Measurements from ENCODE around the gene PDZRN4.
"Not testable (repeated sequence)": the region's sequence is repeated elsewhere in the genome, so short reads cannot be mapped to it uniquely, and the experiment has no call there.

PDZRN4 gene

DNA sequence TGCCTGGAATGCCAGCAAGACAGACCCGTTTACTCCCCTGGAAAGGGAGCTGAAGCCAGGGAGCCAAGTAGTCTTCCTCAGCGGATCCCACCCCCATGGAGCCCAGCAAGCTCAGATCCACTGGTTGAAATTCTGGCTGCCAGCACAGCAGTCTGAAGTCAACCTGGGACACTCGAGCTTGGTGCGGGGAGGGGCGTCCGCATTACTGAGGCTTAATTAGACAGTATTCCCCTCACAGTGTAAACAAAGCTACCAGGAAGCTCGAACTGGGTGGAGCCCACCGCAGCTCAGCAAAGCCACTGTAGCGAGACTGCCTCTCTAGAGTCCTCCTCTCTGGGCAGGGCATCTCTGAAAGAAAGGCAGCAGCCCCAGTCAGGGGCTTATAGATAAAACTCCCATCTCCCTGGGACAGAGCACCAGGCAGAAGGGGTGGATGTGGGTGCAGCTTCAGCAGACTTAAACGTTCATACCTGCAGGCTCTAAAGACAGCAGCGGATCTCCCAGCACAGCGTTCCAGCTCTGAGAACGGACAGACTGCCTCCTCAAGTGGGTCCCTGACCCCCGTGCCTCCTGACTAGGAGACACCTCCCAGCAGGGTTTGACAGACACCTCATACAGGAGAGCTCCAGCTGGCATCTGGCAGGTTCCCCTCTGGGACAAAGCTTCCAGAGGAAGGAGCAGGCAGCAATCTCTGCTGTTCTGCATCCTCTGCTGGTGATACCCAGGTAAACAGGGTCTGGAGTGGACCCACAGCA lies 92.4 kb downstream of the PDZRN4 start:
- H3K9me3 ChIP-seq (ENCODE audit: control insufficient read depth in 2 of 2, low read length in 2 of 2); H3K27me3 ChIP-seq (ENCODE audit: control insufficient read depth in 1 of 2, insufficient read depth in 2 of 2, low read length in 2 of 2); H3K36me3 ChIP-seq (ENCODE audit: control insufficient read depth in 2 of 2, insufficient read depth in 2 of 2, low read length in 2 of 2); H3K27ac ChIP-seq (ENCODE audit: low read length); H3K4me1 ChIP-seq (ENCODE audit: control insufficient read depth, insufficient read depth, low read length); H3K9ac ChIP-seq (ENCODE audit: low read length in 2 of 2); H3K4me3 ChIP-seq (ENCODE audit: low read length in 2 of 2): not testable (repeated sequence)

- not testable (repeated sequence) for H3K4me1 ChIP-seq (ENCODE audit: control insufficient read depth, insufficient read depth, low read length); H3K36me3 ChIP-seq (ENCODE audit: control insufficient read depth in 2 of 2, insufficient read depth in 2 of 2, low read length in 2 of 2); H3K27ac ChIP-seq (ENCODE audit: low read length); H3K4me3 ChIP-seq (ENCODE audit: low read length in 2 of 2); H3K27me3 ChIP-seq (ENCODE audit: control insufficient read depth in 1 of 2, insufficient read depth in 2 of 2, low read length in 2 of 2); H3K9ac ChIP-seq (ENCODE audit: low read length in 2 of 2); H3K9me3 ChIP-seq (ENCODE audit: control insufficient read depth in 2 of 2, low read length in 2 of 2)
Measured at GRCh38 chr12:41285470-41285869, 97.3 kb downstream of the PDZRN4 start.

DNA sequence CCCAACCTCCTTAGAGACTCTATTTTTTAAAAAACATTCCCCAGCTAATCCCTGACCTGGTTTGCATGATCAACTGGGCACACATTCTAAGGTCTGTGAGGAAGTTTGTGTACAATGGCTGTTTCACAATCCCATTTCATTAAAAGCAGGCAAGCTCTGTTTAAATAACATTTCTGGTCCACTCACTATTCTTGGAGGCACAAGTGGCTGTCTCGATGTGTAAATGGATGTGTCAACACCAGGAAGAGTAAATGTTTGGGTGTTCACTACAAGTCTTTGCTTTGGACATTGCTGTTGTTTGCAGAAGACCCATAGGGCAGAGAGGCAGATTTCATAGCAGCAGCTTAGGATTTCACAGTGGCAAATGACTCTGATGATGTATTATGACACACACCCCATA lies 98.3 kb downstream of the PDZRN4 start:
- no peaks in the 10 kb centered on the region for H3K9me3 ChIP-seq (ENCODE audit: control insufficient read depth in 2 of 2, low read length in 2 of 2)
- H3K36me3 ChIP-seq (ENCODE audit: control insufficient read depth in 2 of 2, insufficient read depth in 2 of 2, low read length in 2 of 2) = no peaks in the 10 kb centered on the region
- no peak overlapping the region for H3K27ac ChIP-seq (ENCODE audit: low read length)
- no peak overlapping the region for H3K9ac ChIP-seq (ENCODE audit: low read length in 2 of 2)
- H3K4me3 ChIP-seq (ENCODE audit: low read length in 2 of 2) = no peak overlapping the region
- H3K4me1 ChIP-seq (ENCODE audit: control insufficient read depth, insufficient read depth, low read length) = no peaks in the 10 kb centered on the region
- no peaks in the 10 kb centered on the region for H3K27me3 ChIP-seq (ENCODE audit: control insufficient read depth in 1 of 2, insufficient read depth in 2 of 2, low read length in 2 of 2)

GRCh38 chr12:41287500-41288141 lies 99.5 kb downstream of the PDZRN4 start:
- H3K9me3 ChIP-seq (ENCODE audit: control insufficient read depth in 2 of 2, low read length in 2 of 2) = no peaks in the 10 kb centered on the region
- H3K9ac ChIP-seq (ENCODE audit: low read length in 2 of 2) = no peak overlapping the region
- no peaks in the 10 kb centered on the region for H3K4me1 ChIP-seq (ENCODE audit: control insufficient read depth, insufficient read depth, low read length)
- no peak overlapping the region for H3K27ac ChIP-seq (ENCODE audit: low read length)
- H3K4me3 ChIP-seq (ENCODE audit: low read length in 2 of 2) = no peak overlapping the region
- H3K36me3 ChIP-seq (ENCODE audit: control insufficient read depth in 2 of 2, insufficient read depth in 2 of 2, low read length in 2 of 2) = no peaks in the 10 kb centered on the region
- H3K27me3 ChIP-seq (ENCODE audit: control insufficient read depth in 1 of 2, insufficient read depth in 2 of 2, low read length in 2 of 2) = no peaks in the 10 kb centered on the region

- H3K27ac ChIP-seq (ENCODE audit: low read length) = no peak overlapping the region
- H3K9me3 ChIP-seq (ENCODE audit: control insufficient read depth in 2 of 2, low read length in 2 of 2) = no peaks in the 10 kb centered on the region
- H3K4me1 ChIP-seq (ENCODE audit: control insufficient read depth, insufficient read depth, low read length) = no peaks in the 10 kb centered on the region
- H3K4me3 ChIP-seq (ENCODE audit: low read length in 2 of 2) = no peak overlapping the region
- H3K27me3 ChIP-seq (ENCODE audit: control insufficient read depth in 1 of 2, insufficient read depth in 2 of 2, low read length in 2 of 2) = no peaks in the 10 kb centered on the region
- H3K36me3 ChIP-seq (ENCODE audit: control insufficient read depth in 2 of 2, insufficient read depth in 2 of 2, low read length in 2 of 2) = no peaks in the 10 kb centered on the region
- H3K9ac ChIP-seq (ENCODE audit: low read length in 2 of 2) = no peak overlapping the region
Measured at GRCh38 chr12:41288142-41288811, 100.2 kb downstream of the PDZRN4 start.

DNA sequence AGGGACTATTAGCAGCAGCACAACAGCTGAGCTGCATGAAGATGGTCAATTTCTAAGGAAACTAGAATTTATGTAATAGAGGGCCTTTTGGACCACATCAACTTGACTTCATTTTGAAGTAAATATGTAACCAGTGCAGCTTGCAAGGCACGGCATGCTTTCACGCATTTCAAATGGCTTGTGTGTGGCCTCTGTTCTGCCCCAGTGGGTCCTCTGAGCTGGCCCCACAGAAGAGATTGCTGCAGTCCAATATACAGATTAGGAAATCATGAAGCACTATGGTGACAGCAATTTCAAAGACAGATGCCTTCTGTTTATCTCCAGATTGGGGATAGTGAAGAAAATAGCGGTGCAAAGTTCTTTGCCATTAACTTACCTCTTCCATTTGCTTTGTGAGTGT lies 101.4 kb downstream of the PDZRN4 start:
- Histone ChIP-seq H3K4me1 (ENCODE audit: control insufficient read depth, insufficient read depth, low read length) (no peaks in the 10 kb centered on the region), H3K27me3 (ENCODE audit: control insufficient read depth in 1 of 2, insufficient read depth in 2 of 2, low read length in 2 of 2) (no peaks in the 10 kb centered on the region), H3K9me3 (ENCODE audit: control insufficient read depth in 2 of 2, low read length in 2 of 2) (no peaks in the 10 kb centered on the region), H3K36me3 (ENCODE audit: control insufficient read depth in 2 of 2, insufficient read depth in 2 of 2, low read length in 2 of 2) (no peaks in the 10 kb centered on the region), H3K9ac (ENCODE audit: low read length in 2 of 2) (no peak overlapping the region), H3K4me3 (ENCODE audit: low read length in 2 of 2) (no peak overlapping the region), H3K27ac (ENCODE audit: low read length) (no peak overlapping the region)

- no peak overlapping the region for H3K4me3 ChIP-seq (ENCODE audit: low read length in 2 of 2)
- no peaks in the 10 kb centered on the region for H3K27me3 ChIP-seq (ENCODE audit: control insufficient read depth in 1 of 2, insufficient read depth in 2 of 2, low read length in 2 of 2)
- no peaks in the 10 kb centered on the region for H3K9me3 ChIP-seq (ENCODE audit: control insufficient read depth in 2 of 2, low read length in 2 of 2)
- no peaks in the 10 kb centered on the region for H3K4me1 ChIP-seq (ENCODE audit: control insufficient read depth, insufficient read depth, low read length)
- H3K36me3 ChIP-seq (ENCODE audit: control insufficient read depth in 2 of 2, insufficient read depth in 2 of 2, low read length in 2 of 2) = no peaks in the 10 kb centered on the region
- H3K27ac ChIP-seq (ENCODE audit: low read length) = no peak overlapping the region
- no peak overlapping the region for H3K9ac ChIP-seq (ENCODE audit: low read length in 2 of 2)
Measured at GRCh38 chr12:41293011-41293410, 104.9 kb downstream of the PDZRN4 start.

GRCh38 chr12:41293461-41293860 lies 105.3 kb downstream of the PDZRN4 start:
- Histone ChIP-seq H3K4me3 (ENCODE audit: low read length in 2 of 2) (no peak overlapping the region), H3K9me3 (ENCODE audit: control insufficient read depth in 2 of 2, low read length in 2 of 2) (no peaks in the 10 kb centered on the region), H3K9ac (ENCODE audit: low read length in 2 of 2) (no peak overlapping the region), H3K27me3 (ENCODE audit: control insufficient read depth in 1 of 2, insufficient read depth in 2 of 2, low read length in 2 of 2) (no peaks in the 10 kb centered on the region), H3K36me3 (ENCODE audit: control insufficient read depth in 2 of 2, insufficient read depth in 2 of 2, low read length in 2 of 2) (no peaks in the 10 kb centered on the region), H3K27ac (ENCODE audit: low read length) (no peak overlapping the region), H3K4me1 (ENCODE audit: control insufficient read depth, insufficient read depth, low read length) (no peaks in the 10 kb centered on the region)

DNA sequence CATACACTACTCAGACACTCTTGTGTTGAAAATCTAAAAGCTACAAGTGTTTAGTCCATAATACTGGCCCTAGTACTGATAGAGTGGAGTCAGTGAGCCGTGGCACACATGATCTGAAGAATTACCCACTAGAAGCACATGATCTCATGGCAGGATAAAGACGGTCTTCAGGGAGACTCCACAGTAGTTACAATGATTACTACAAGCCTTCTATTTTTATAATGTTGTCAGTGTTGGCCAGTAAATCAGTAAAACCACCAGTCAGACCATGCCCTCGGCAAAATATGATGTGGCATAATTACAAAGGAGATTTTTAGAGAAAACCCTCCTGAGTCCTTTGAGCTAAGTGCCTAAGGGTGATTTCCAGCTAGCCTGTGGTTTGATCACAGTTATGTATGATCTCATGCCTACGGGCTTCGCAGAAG lies 114.9 kb downstream of the PDZRN4 start:
- no peaks in the 10 kb centered on the region for H3K36me3 ChIP-seq (ENCODE audit: control insufficient read depth in 2 of 2, insufficient read depth in 2 of 2, low read length in 2 of 2)
- H3K27ac ChIP-seq (ENCODE audit: low read length) = no peak overlapping the region
- H3K4me1 ChIP-seq (ENCODE audit: control insufficient read depth, insufficient read depth, low read length) = peaks cover 3% of the 10 kb centered on the region
- H3K9ac ChIP-seq (ENCODE audit: low read length in 2 of 2) = no peak overlapping the region
- no peak overlapping the region for H3K4me3 ChIP-seq (ENCODE audit: low read length in 2 of 2)
- no peaks in the 10 kb centered on the region for H3K27me3 ChIP-seq (ENCODE audit: control insufficient read depth in 1 of 2, insufficient read depth in 2 of 2, low read length in 2 of 2)
- no peaks in the 10 kb centered on the region for H3K9me3 ChIP-seq (ENCODE audit: control insufficient read depth in 2 of 2, low read length in 2 of 2)

- H3K27ac ChIP-seq (ENCODE audit: low read length) = no peak overlapping the region
- H3K4me3 ChIP-seq (ENCODE audit: low read length in 2 of 2) = no peak overlapping the region
- H3K4me1 ChIP-seq (ENCODE audit: control insufficient read depth, insufficient read depth, low read length) = peaks cover 3% of the 10 kb centered on the region
- no peaks in the 10 kb centered on the region for H3K9me3 ChIP-seq (ENCODE audit: control insufficient read depth in 2 of 2, low read length in 2 of 2)
- H3K27me3 ChIP-seq (ENCODE audit: control insufficient read depth in 1 of 2, insufficient read depth in 2 of 2, low read length in 2 of 2) = no peaks in the 10 kb centered on the region
- no peaks in the 10 kb centered on the region for H3K36me3 ChIP-seq (ENCODE audit: control insufficient read depth in 2 of 2, insufficient read depth in 2 of 2, low read length in 2 of 2)
- no peak overlapping the region for H3K9ac ChIP-seq (ENCODE audit: low read length in 2 of 2)
Measured at GRCh38 chr12:41304526-41304925, 116.4 kb downstream of the PDZRN4 start.

DNA sequence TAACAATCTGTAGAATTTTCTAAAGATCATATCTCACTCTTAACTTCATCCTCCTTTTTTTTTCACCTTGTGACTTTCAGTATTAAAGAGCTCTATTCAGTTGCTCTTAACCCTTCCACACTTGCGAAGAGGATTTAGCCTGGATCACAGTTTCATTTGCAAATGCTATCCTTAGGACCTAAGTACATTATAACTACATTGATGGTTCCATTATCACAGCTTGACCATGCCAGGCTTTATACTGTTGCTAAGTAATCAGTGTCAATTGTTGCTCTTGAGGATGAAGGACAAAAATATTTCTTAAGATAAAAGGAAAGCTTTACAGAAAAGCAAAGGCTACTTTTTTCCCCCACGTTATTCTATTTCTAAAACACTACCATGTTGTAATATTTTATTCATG lies 122.2 kb downstream of the PDZRN4 start:
- Histone ChIP-seq H3K4me1 (ENCODE audit: control insufficient read depth, insufficient read depth, low read length) (no peaks in the 10 kb centered on the region), H3K27me3 (ENCODE audit: control insufficient read depth in 1 of 2, insufficient read depth in 2 of 2, low read length in 2 of 2) (no peaks in the 10 kb centered on the region), H3K9ac (ENCODE audit: low read length in 2 of 2) (no peak overlapping the region), H3K9me3 (ENCODE audit: control insufficient read depth in 2 of 2, low read length in 2 of 2) (no peaks in the 10 kb centered on the region), H3K4me3 (ENCODE audit: low read length in 2 of 2) (no peak overlapping the region), H3K27ac (ENCODE audit: low read length) (no peak overlapping the region), H3K36me3 (ENCODE audit: control insufficient read depth in 2 of 2, insufficient read depth in 2 of 2, low read length in 2 of 2) (no peaks in the 10 kb centered on the region)

All from stomach smooth muscle (tissue), 2 donors.